NCI-H2196 (cell line): Measurements from ENCODE around the gene GPR17.

Source experiments
- DNase-seq: peaks from one replicate; lab custom pipeline; 2025; ENCODE audit not compliant: unreplicated experiment; lab: John Stamatoyannopoulos, UW

The GPR17 gene

DNA sequence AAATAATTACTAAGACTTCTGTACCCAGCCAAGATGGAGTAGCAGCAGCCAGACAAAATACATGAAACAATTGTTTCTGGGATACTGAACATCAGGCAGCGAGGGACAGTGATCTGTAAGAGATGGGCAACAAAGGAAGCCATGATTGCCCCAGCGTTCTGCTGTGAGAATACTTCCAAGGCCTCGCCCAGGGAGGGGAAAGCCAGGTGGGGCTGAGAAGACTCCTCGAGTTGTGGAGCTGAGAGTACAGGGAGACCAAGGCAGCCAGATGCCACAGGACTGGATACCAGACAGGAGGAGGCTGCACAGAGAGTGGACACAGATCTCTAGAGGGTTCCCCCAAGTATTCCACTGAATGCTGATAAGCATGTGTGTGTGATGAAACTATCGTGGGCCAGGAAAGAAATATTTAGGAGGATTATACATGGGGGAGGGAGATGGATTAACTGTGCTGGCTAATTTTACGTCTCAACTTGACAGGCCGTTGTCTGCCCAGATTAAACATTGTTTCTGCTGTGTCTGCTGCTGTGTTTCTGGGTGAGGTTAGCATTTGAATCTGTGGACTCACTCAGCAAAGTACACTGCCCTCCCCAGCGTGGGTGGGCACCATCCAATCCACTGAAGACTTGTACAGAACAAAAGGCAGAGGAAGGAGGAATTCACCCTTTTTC, 39.6 kb downstream of the GPR17 start:
- DNase-seq = no peak

- no peak for DNase-seq
Measured at GRCh38 chr2:127688405-127688804, 42.5 kb downstream of the GPR17 start.

GRCh38 chr2:127690696-127691095, 44.7 kb downstream of the GPR17 start:
- no peak for DNase-seq

DNA sequence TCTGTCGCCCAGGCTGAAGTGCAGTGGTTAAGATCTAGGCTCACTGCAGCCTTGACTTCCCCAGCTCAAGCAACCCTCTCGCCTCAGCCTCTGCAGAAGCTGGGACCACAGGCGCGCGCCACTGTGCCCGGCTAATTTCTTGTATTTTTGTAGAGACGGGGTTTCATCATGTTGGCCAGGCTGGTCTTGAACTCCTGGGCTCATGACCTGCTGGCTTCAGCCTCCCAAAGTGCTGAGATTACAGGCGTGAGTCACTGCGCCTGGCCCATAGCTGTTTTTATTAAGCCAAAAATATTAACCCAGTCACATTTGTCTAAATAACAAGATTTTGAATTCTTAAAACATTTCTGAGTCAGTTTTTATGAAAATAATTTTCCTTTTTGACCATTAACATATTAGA, 49.0 kb downstream of the GPR17 start:
- no peak for DNase-seq

- no peak for DNase-seq
Measured at GRCh38 chr2:127695491-127696472, 49.8 kb downstream of the GPR17 start.

- DNase-seq = no peak
Measured at GRCh38 chr2:127697482-127698180, 51.7 kb downstream of the GPR17 start.

DNA sequence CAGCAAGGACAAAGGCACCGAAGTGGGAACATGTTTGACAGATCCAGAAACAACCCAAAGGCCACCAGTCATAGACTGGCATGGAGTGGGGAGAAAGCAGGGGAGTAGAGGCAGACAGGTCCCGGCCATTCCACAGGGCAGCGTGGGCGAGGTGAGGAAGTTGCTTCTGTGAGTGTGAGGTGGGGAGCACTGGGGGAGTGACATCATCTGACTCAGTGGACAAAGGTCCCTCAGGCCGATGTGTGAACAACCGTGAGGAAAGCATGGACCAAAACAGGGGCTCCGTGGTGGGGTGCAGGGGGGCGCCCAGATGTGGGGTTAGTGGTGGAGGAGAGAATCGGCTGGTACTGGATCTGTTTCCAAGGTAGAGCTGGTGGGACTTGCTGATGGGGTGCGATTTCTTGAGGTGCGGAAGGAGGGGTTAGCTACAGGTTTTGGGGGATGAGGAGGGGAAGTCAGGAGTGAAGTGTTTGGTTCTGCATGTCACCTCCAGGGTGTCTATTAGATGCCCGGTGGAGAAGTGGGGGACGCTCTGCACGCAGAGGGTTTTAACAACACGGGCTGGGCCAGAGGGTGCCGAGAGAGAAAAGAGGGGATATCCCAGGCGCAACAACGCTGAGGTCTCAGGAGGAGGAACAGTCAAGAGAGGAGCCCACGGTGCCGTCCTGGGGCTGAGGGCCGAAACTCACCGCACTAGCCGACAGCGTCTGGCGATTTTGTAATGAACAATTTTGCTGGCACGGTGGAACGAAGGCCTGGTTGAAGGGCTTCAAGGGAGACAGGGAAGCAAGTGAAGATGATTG, 52.8 kb downstream of the GPR17 start:
- DNase-seq = no peak

DNA sequence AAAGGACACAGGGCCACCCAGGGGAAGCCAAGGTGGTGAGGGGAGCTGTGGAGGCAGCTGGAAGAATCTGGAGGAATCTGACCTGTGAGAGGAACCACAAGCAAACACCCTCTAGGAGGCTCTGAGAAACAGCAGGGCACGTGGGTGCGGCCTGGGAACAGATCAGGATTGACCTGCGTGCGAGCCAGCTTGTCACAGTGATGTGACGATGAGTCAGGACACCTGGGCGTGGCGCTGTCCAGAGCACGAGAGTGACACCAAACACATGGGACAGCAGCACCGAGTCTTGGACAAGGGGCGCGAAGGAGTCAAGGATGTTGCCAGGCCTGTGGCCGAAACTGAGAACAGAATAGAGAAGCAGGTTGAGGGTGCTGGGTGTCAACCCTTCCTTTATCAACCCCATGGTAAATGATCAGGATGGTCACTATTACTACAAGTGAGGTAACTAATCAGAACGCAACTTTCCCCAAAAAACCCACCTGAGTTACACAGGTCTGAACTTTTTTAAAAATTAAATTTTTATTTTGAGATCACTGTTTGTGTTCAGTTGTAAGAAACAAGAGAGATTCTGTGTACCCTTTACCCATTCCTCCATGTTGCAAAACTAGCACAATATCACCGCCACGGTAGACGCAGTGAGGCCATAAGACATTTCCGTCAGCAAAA, 54.7 kb downstream of the GPR17 start:
- no peak for DNase-seq

- DNase-seq = peak; percentile 90
Measured at GRCh38 chr2:127701193-127701650, 55.3 kb downstream of the GPR17 start, which contains the start of gene SFT2D3. TSS of gene SFT2D3 (plus strand) at chr2:127701497. CDS start at chr2:127701529, 32 bp downstream.

- peak; percentile 63 for DNase-seq
Measured at GRCh38 chr2:127701651-127702394, 55.9 kb downstream of the GPR17 start.
